ENCODE data around the gene UNC79.

DNA sequence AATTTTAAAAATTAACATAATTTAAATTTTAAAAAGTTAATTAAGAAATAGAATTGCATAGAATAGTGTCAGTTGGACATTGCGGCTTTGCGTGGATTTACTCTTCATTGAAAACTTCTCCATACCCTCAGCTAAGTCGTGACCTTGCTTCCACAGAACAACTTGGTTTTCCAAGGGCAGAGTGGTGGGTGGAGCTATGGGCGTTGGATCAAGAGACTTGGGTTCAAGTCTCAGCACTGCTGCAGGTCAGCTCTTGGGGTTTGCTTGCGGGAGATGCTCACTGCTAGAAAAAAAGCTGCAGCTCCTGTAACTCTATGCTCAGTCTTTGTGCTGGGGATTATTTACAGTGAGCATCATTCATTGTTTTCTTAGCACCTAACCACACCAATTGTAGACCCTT lies 223.9 kb downstream of the UNC79 start:
- TF ChIP-seq ZC3H10 (CRISPR knock-in tag; IDR thresholded peaks at IDR 0.05) (no peak), TOX (CRISPR knock-in tag; IDR thresholded peaks at IDR 0.05; ENCODE audit: borderline replicate concordance) (no peak), RARB (CRISPR knock-in tag; IDR thresholded peaks at IDR 0.05) (no peak), OSR1 (CRISPR knock-in tag; IDR thresholded peaks at IDR 0.05) (no peak), ARNTL (CRISPR knock-in tag; IDR thresholded peaks at IDR 0.05; ENCODE audit: borderline replicate concordance, low read depth) (no peak), ZFP30 (CRISPR knock-in tag; IDR thresholded peaks at IDR 0.05) (no peak), PPARA (CRISPR knock-in tag; IDR thresholded peaks at IDR 0.05; ENCODE audit: borderline replicate concordance) (no peak)
- TF ChIP-seq, protein P1, sequence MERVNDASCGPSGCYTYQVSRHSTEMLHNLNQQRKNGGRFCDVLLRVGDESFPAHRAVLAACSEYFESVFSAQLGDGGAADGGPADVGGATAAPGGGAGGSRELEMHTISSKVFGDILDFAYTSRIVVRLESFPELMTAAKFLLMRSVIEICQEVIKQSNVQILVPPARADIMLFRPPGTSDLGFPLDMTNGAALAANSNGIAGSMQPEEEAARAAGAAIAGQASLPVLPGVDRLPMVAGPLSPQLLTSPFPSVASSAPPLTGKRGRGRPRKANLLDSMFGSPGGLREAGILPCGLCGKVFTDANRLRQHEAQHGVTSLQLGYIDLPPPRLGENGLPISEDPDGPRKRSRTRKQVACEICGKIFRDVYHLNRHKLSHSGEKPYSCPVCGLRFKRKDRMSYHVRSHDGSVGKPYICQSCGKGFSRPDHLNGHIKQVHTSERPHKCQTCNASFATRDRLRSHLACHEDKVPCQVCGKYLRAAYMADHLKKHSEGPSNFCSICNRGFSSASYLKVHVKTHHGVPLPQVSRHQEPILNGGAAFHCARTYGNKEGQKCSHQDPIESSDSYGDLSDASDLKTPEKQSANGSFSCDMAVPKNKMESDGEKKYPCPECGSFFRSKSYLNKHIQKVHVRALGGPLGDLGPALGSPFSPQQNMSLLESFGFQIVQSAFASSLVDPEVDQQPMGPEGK (CRISPR knock-in tag; IDR thresholded peaks at IDR 0.05; ENCODE audit: borderline replicate concordance) = no peak
- TF ChIP-seq, protein P2, sequence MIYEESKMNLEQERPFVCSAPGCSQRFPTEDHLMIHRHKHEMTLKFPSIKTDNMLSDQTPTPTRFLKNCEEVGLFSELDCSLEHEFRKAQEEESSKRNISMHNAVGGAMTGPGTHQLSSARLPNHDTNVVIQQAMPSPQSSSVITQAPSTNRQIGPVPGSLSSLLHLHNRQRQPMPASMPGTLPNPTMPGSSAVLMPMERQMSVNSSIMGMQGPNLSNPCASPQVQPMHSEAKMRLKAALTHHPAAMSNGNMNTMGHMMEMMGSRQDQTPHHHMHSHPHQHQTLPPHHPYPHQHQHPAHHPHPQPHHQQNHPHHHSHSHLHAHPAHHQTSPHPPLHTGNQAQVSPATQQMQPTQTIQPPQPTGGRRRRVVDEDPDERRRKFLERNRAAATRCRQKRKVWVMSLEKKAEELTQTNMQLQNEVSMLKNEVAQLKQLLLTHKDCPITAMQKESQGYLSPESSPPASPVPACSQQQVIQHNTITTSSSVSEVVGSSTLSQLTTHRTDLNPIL (CRISPR knock-in tag; IDR thresholded peaks at IDR 0.05; ENCODE audit: low read depth) = no peak
